Thymus (tissue), 11 donors: Measurements from ENCODE around the gene GTPBP3. TPM values are rescaled to one million over a fixed set of nuclear protein-coding genes. Genes with fewer than 3 reads are reported as not detected.

ENCODE experiments used
- DNase-seq, 9 donors: peaks; one replicate each; pipeline ENCODE4 v3.0.0-alpha.2; 2013; ENCODE audit warnings: low spot score in 9 of 9, low read depth in 6 of 9, missing footprints in 1 of 9
- H3K27ac ChIP-seq, 2 donors: one replicate each; pipeline ENCODE4 v1.5.1; 2013; ENCODE audit warnings: control low read depth in 1 of 2, low read depth in 1 of 2, low read length in 1 of 2, mild to moderate bottlenecking in 1 of 2, moderate library complexity in 1 of 2
- H3K27me3 ChIP-seq, 2 donors: one replicate each; pipeline ENCODE4 v1.5.1; 2013; ENCODE audit warnings: low read length in 1 of 2; ENCODE audit not compliant: control insufficient read depth in 2 of 2, insufficient read depth in 1 of 2
- H3K36me3 ChIP-seq, 2 donors: one replicate each; pipeline ENCODE4 v1.5.1; 2013; ENCODE audit warnings: low read length in 1 of 2, mild to moderate bottlenecking in 1 of 2, moderate library complexity in 1 of 2; ENCODE audit not compliant: control insufficient read depth in 2 of 2, insufficient read depth in 2 of 2
- H3K4me1 ChIP-seq, 2 donors: one replicate each; pipeline ENCODE4 v1.5.1; 2013; ENCODE audit warnings: low read length in 2 of 2; ENCODE audit not compliant: control insufficient read depth in 2 of 2, insufficient read depth in 2 of 2
- H3K4me3 ChIP-seq, 2 donors: one replicate each; pipeline ENCODE4 v1.5.1; 2013; ENCODE audit warnings: low read length in 2 of 2, control low read depth in 1 of 2, mild to moderate bottlenecking in 1 of 2
- H3K9me3 ChIP-seq, 2 donors: one replicate each; pipeline ENCODE4 v1.5.1; 2013; ENCODE audit warnings: low read length in 1 of 2, mild to moderate bottlenecking in 1 of 2; ENCODE audit not compliant: control insufficient read depth in 2 of 2, insufficient read depth in 1 of 2
- WGBS: extraction: QIAGEN DNeasy Blood & Tissue Kit; methylation state at CpG from one replicate; pipeline ENCODE4 v1.1.7; 2013; 5-methylcytosine and 5-hydroxymethylcytosine counted together
- polyA plus RNA-seq: library from polyadenylated mRNA; stranded (reverse); fragments of 200-250 nt; gene quantifications from one replicate; pipeline ENCODE4 v1.2.3, GENCODE V29; 2013
- total RNA-seq: library from RNA; stranded (reverse); fragments of 120-200 nt; gene quantifications from one replicate; pipeline ENCODE4 v1.2.4, GENCODE V29; 2013
- donor health status: healthy.

Gene GTPBP3
- total and polyA plus RNA-seq, 2 donors, result 8.9 to 17.4 TPM

DNA sequence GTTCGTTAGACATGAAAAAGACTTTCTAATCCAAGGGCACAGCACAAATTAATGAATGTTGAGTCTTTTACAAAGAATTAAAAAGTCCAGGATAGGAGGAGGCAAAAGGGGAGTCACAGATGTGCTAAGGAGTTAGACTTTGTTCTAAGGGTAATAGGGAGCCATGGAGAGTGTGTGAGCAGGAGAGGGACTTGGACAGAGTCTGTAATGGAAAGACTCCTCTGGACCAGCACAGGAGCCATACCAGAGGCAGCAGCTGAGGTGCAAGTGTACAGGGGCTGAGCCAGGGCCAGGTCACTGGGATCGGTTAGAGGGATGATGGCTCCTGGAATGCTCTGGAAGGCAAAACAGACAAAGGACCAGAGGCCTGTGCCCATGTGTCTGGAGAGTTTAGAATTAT is 10.5 kb downstream of the GTPBP3 start:
- H3K4me1 ChIP-seq, result peaks cover 0 to 18% of the 10 kb centered on the region in 2 donors
- peak overlapping the region in 1 of 2 donors; percentile 18 for H3K27ac ChIP-seq
- WGBS, result 82% methylated on average over 2 of the region's 2 CpGs
- DNase-seq, result no peak
- no peak overlapping the region for H3K4me3 ChIP-seq
- peaks cover 0 to 6% of the 10 kb centered on the region in 2 donors for H3K9me3 ChIP-seq
- H3K36me3 ChIP-seq, result peaks cover 0 to 4% of the 10 kb centered on the region in 2 donors
- peaks cover 3 to 14% of the 10 kb centered on the region in 2 donors for H3K27me3 ChIP-seq

DNA sequence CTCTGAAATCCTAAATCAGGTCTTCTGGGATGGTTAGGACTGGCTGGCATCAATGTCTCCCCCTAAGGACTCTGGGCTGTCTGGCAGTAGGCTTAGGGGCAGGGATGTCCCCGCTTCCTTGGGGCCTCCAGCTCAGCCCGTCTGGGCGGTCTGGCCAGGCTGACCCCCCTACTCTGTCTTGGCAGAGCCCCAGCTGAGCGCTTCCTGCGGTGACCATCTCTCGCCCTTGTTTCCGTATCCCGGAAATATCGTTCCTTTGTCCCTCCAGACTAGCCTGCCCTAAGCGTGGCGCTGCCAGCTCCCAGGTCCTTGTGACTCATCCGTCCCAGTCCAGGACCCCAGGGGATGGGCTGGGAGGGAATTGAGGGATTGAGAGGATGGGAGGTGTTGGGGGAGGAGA is 11.3 kb downstream of the GTPBP3 start:
- H3K4me1 ChIP-seq, result peaks cover 0 to 18% of the 10 kb centered on the region in 2 donors
- DNase-seq, result no peak
- H3K27ac ChIP-seq, result no peak overlapping the region
- H3K27me3 ChIP-seq, result peaks cover 3 to 14% of the 10 kb centered on the region in 2 donors
- H3K4me3 ChIP-seq, result no peak overlapping the region
- 17% methylated on average over 12 of the region's 12 CpGs for WGBS
- H3K9me3 ChIP-seq, result peaks cover 0 to 6% of the 10 kb centered on the region in 2 donors
- peaks cover 0 to 4% of the 10 kb centered on the region in 2 donors for H3K36me3 ChIP-seq

DNA sequence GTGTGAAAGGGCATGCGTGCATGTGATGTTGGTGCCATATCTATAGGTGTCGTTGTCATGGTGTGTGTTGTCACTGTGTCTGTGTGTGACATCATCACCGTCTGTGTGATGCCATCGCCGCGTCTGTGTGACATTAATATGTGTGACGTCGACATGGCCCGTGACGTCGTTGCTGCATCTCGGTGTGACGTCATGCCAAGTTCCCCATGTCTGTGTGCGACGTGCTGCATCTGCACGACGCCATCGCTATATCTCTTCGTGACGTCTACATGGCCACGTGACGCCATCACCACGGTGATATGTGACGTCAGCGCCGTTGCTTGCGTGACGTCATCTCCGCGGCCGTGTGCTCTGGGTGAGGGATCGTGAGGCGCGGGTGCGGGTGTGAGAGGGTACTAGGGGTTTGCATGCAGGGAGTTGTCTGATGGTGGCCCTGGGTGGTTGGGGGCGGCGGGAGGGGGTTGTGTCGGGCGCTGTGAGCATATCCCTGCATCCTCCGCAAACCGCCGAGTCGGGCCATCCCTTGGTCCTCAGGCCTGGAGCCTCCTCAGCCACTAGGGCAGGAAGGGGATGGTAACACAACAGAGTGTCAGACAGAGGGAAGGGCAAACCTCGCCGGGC is 14.6 kb downstream of the GTPBP3 start:
- H3K4me1 ChIP-seq, result peaks cover 0 to 15% of the 10 kb centered on the region in 2 donors

DNA sequence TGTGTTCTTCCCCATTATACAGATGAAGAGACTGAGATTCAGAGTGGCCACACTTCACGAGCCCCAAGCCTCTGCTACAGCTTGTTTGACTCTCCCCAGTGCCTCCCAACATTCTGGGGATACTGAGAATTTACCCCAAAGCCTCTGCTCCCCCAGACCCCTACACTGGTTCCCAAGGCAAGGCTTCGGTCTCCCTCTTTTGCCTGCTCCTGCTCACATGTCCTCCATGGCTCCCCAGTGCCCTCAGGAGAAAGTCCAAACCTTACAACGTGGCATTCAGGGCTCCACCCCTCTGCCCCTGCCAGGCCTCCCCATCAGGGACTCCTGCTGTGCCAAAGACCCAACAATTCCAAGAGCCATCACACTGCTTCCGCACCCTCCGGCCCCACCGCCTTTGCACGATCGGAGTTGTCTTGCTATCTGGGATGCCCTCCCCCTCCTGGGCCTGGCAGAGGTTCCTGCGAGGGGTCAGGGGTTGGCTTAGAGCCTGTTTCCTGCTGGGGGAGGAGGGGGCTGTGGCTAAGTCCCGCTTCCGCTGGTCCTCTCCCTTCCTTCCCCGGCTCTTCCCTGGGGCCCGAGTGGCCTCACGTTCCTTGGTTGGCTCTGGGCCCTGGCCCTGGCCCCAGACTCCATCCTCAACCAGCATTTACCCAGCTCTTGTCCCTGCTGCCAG is 15.4 kb downstream of the GTPBP3 start:
- whole genome bisulfite sequencing, result 83% methylated on average over 14 of the region's 14 CpGs
- DNase-seq, result no peak
- Histone ChIP-seq H3K4me3 (no peak overlapping the region), H3K27ac (no peak overlapping the region), H3K4me1 (peaks cover 0 to 11% of the 10 kb centered on the region in 2 donors), H3K27me3 (peaks cover 3 to 12% of the 10 kb centered on the region in 2 donors), H3K36me3 (no peaks in the 10 kb centered on the region), H3K9me3 (peaks cover 0 to 6% of the 10 kb centered on the region in 2 donors)

More for the DNA sequence above, 14.6 kb downstream of the GTPBP3 start:
- no peaks in the 10 kb centered on the region for H3K36me3 ChIP-seq
- peaks cover 3 to 14% of the 10 kb centered on the region in 2 donors for H3K27me3 ChIP-seq
- H3K9me3 ChIP-seq, result peaks cover 0 to 6% of the 10 kb centered on the region in 2 donors
- WGBS, result 97% methylated on average over 45 of the region's 45 CpGs
- H3K4me3 ChIP-seq, result no peak overlapping the region
- no peak for DNase-seq
- no peak overlapping the region for H3K27ac ChIP-seq

DNA sequence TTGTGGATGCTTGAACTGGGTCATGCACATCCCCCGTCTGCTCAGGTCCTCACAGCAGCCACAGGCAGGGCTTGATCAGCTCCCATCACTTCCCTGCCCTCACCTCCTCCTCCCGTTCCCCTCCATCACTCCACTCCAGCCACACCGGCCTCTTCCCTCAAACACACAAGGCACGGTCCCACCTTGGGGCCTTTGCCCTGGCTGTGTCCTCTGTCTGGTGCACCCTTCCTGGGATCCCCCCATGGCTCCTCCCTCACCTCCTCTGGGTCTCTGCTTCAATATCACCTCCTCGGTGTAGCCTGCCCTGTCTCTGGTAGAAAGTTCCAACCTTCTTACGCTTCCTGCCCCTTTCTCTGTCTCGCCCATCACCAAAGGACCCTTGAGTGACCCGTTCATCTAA is 16.0 kb downstream of the GTPBP3 start:
- H3K36me3 ChIP-seq, result no peaks in the 10 kb centered on the region
- no peak overlapping the region for H3K4me3 ChIP-seq
- no peak for DNase-seq
- no peak overlapping the region for H3K27ac ChIP-seq
- H3K9me3 ChIP-seq, result peaks cover 0 to 6% of the 10 kb centered on the region in 2 donors
- H3K4me1 ChIP-seq, result peaks cover 0 to 11% of the 10 kb centered on the region in 2 donors
- H3K27me3 ChIP-seq, result peaks cover 3 to 8% of the 10 kb centered on the region in 2 donors
- WGBS, result 96% methylated on average over 8 of the region's 8 CpGs

DNA sequence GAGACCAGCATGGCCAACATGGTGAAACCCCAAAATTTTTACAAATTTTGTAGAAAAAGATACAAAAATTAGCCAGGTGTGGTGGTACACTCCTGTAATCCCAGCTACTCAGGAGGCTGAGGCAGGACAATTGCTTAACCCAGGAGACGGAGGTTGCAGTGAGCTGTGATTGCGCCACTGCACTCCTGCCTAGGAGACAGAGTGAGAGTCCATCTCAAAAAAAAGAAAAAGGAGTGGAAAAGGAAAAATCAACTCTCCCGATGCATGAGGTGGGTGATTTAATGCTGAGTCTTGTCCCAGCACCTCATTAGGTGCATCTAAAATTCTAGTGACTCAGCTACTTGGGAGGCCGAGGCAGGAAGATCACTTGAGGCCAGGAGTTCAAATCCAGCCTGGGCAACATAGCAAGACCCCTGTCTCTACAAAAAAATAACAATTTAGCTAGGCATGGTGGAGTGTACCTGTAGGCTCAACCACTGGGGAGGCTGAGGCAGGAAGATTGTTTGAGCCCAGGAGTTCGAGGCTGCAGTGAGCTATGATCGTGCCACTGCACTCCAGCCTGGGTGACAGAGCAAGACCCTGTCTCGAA is 19.8 kb downstream of the GTPBP3 start:
- WGBS, result 95% methylated on average over 7 of the region's 7 CpGs
- no peaks in the 10 kb centered on the region for H3K4me1 ChIP-seq
- H3K27ac ChIP-seq, result no peak overlapping the region
- no peak for DNase-seq
- no peaks in the 10 kb centered on the region for H3K27me3 ChIP-seq
- no peak overlapping the region for H3K4me3 ChIP-seq
- H3K9me3 ChIP-seq, result no peaks in the 10 kb centered on the region
- H3K36me3 ChIP-seq, result no peaks in the 10 kb centered on the region

DNA sequence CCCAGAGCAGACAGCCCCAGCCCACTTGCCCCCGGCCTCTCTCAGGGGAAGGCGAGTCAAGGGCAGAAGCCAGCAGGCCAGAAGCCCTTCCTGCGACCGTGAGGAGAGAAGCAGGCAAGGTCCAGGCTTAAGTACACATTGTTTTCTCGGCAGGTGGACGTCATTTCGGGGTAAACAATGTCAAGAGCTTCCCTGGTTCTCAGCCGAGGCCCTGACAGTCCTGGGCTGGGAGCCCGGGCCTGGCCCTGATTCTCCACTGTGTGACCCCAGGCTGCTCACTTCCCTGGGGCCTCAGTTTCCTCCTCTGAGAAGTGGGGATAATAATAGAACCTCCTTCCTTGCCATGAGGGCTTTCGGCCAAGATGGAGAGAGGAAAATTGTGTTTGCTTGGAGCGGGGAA is 20.4 kb downstream of the GTPBP3 start:
- H3K27ac ChIP-seq, result no peak overlapping the region
- no peaks in the 10 kb centered on the region for H3K27me3 ChIP-seq
- no peak overlapping the region for H3K4me3 ChIP-seq
- 94% methylated on average over 11 of the region's 11 CpGs for WGBS
- DNase-seq, result no peak
- no peaks in the 10 kb centered on the region for H3K4me1 ChIP-seq
- H3K9me3 ChIP-seq, result no peaks in the 10 kb centered on the region
- H3K36me3 ChIP-seq, result no peaks in the 10 kb centered on the region

DNA sequence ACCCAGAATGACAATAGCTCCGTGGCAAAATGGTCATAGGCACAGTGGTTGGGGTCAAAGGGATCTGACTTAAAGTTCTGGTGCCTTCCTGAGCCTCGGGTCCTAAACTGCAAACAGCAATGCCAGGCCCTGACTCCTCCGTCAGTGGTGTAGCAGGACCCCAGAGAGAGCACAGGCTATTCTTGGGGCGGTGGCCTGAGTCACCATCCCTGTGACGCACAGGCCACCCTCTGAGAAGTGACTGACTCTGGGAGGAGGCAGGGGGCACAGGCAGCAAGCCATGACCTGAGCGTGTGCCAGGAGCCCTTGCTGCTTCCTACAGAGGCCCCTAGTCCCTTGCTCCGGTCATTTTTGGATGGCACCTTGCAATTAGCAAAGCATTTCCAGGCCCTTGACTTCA is 21.0 kb downstream of the GTPBP3 start:
- Histone ChIP-seq H3K27me3 (no peaks in the 10 kb centered on the region), H3K27ac (no peak overlapping the region), H3K36me3 (no peaks in the 10 kb centered on the region), H3K4me1 (no peaks in the 10 kb centered on the region), H3K9me3 (no peaks in the 10 kb centered on the region), H3K4me3 (no peak overlapping the region)
- no peak for DNase-seq
- 94% methylated on average over 7 of the region's 7 CpGs for WGBS
